ENCODE measurements around the gene SOBP.

DNA sequence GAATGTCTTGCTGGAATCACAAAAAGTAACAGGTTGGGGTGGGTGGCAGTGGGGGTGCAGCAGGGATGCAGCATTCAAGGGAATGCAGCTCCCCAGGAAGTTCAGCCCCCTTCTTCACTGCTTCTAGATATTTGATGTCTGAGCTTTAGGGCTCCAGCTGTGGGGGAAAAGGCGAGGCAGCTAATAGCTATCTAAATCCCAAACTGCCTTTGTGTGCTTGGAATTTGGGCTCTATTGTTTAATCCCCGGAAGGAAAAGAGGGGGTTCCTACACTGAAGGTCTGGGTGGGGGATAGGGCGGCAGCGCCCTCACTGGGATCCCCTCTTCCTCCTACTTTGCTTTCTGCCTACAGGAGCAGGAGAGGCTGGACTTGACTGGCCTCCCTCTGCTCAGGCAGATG, 116.5 kb downstream of the SOBP start:
- no peak for TF ChIP-seq POLR2A (IDR thresholded peaks at IDR 0.05)
- TF ChIP-seq POLR2AphosphoS5 (IDR thresholded peaks at IDR 0.05): no peak

Measured in breast epithelium (tissue), 3 donors.